GM20431 (cell line): ENCODE data around the gene BACH2.

ENCODE experiments used
- in situ Hi-C: fragments of 300-500 bp; cut with MseI, MboI; formaldehyde crosslinking; loops from one replicate; pipeline ENCODE4 v1.15.0; 2020; ENCODE audit warnings: low sequenced_read_pairs; ENCODE audit not compliant: unreplicated experiment

The BACH2 gene

GRCh38 chr6:90303039-90303438, 6.4 kb upstream of the BACH2 start:
- in situ Hi-C loops, result no loop called here

GRCh38 chr6:90302320-90302719, 5.7 kb upstream of the BACH2 start:
- in situ Hi-C loops, result no loop called here

GRCh38 chr6:90301816-90302215, 5.2 kb upstream of the BACH2 start:
- in situ Hi-C loops, result no loop called here

GRCh38 chr6:90298459-90299053, 1.9 kb upstream of the BACH2 start:
- in situ Hi-C loops, result no loop called here

GRCh38 chr6:90297867-90298381, 1.3 kb upstream of the BACH2 start:
- in situ Hi-C loops, result no loop called here

- in situ Hi-C loops, result no loop called here
These were observed 648 bp upstream of the BACH2 start for GRCh38 chr6:90297115-90297866.

GRCh38 chr6:90295854-90296340, 746 bp downstream of the BACH2 start:
- in situ Hi-C loops, result no loop called here

GRCh38 chr6:90294989-90295853, 1.4 kb downstream of the BACH2 start:
- in situ Hi-C loops, result no loop called here

- in situ Hi-C loops, result no loop called here
These were observed 2.0 kb downstream of the BACH2 start for GRCh38 chr6:90294614-90294988.

- in situ Hi-C loops, result no loop called here
These were observed 2.6 kb downstream of the BACH2 start for GRCh38 chr6:90294008-90294511.

GRCh38 chr6:90293319-90293953, 3.2 kb downstream of the BACH2 start:
- in situ Hi-C loops, result no loop called here

- in situ Hi-C loops, result no loop called here
These were observed 5.1 kb downstream of the BACH2 start for GRCh38 chr6:90291565-90291964.

GRCh38 chr6:90290811-90291420, 5.7 kb downstream of the BACH2 start:
- in situ Hi-C loops, result no loop called here

GRCh38 chr6:90289902-90290301, 6.7 kb downstream of the BACH2 start:
- in situ Hi-C loops, result no loop called here

- in situ Hi-C loops, result no loop called here
These were observed 8.2 kb downstream of the BACH2 start for GRCh38 chr6:90288404-90288803.

GRCh38 chr6:90286884-90287488, 9.7 kb downstream of the BACH2 start:
- in situ Hi-C loops, result no loop called here

GRCh38 chr6:90285611-90286381, 10.8 kb downstream of the BACH2 start:
- in situ Hi-C loops, result no loop called here

GRCh38 chr6:90285042-90285481, 11.6 kb downstream of the BACH2 start:
- in situ Hi-C loops, result no loop called here
